ENCODE measurements around the gene KLHL42.

Gene KLHL42

DNA sequence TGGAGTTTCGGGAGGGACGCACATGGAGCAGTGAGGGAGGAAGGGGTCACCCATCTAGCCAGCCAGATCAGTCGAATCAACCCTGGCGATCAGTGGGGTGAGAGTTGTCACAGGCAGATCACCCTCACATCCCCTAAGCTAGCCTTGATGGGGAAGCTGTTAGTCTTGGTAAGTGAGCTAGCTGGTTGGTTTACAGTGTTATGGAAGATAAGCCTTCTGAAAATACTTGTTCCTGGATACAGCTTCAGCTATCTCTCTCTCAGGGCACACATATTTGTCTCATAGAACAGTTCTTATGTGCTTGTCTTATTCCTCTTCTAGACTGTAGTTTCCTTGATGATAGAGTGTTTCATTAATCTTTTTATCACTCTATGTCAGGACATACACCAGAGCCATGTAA, 26.2 kb downstream of the KLHL42 start:
- Histone ChIP-seq H3K9me3 (ENCODE audit: insufficient read depth, low read depth, low read length) (no peaks in the 10 kb centered on the region), H3K36me3 (ENCODE audit: insufficient read depth, low read depth, low read length) (peaks cover 1% of the 10 kb centered on the region; the same call in 1 of the 2 replicates), H3K27me3 (ENCODE audit: insufficient read depth, low read length) (no peaks in the 10 kb centered on the region), H3K4me3 (ENCODE audit: low read length) (no peak overlapping the region), H3K9ac (ENCODE audit: low read depth, low read length) (no peak overlapping the region), H3K4me1 (ENCODE audit: insufficient read depth, low read length) (no peaks in the 10 kb centered on the region), H3K27ac (ENCODE audit: low read length) (no peak overlapping the region)

DNA sequence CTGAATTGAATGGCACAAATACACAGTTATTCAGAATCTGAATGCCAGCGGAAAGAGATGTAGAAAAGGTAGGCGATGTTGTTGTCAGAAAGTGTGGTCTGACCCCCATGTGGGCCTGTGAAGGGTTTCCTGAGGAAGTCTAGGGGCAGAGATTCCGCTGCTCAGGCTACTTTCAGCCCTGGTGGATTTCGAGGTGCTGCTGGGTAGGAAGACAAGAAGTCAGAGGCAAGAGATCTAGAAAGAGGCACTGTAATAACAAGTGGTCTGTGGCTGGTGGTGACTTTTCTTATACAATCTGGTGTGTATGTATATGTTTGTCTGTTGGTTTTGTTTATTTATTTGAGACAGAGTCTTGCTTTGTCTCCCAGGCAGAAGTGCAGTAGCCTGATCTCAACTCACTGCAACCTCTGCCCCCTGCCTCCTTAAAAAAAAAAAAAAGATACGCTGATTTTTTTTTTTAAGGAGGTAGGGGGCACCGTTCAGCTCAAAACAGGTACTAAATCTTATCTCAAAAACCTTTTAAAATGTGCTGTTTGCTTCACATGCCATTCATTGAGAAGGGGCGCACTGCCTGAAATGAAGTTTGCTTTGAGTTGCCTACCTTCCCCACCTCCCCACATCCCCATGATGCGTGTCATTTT, 27.1 kb downstream of the KLHL42 start:
- H3K9ac ChIP-seq (ENCODE audit: low read depth, low read length), result no peak overlapping the region
- H3K9me3 ChIP-seq (ENCODE audit: insufficient read depth, low read depth, low read length), result no peaks in the 10 kb centered on the region
- no peak overlapping the region for H3K27ac ChIP-seq (ENCODE audit: low read length)
- no peaks in the 10 kb centered on the region for H3K4me1 ChIP-seq (ENCODE audit: insufficient read depth, low read length)
- no peaks in the 10 kb centered on the region for H3K27me3 ChIP-seq (ENCODE audit: insufficient read depth, low read length)
- no peak overlapping the region for H3K4me3 ChIP-seq (ENCODE audit: low read length)
- H3K36me3 ChIP-seq (ENCODE audit: insufficient read depth, low read depth, low read length), result no peaks in the 10 kb centered on the region

DNA sequence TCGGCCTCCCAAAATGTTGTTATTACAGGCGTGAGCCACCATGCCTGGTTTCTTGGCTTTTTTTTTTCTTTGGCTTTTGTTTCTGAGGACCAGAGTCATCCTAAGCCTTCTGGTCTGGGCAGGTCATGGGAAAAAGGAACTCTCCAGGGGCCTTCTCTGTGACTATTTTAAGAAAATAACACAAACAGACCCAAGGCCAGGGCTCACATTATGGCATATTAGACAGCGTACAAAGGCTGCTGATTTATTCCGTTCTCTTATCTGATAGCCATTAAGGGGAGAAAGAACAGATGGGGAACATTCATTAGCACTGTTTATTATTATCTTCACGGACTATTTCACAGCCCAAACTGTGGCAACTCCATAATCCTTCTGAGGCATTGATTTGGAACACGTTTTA, 28.8 kb downstream of the KLHL42 start:
- Histone ChIP-seq H3K9ac (ENCODE audit: low read depth, low read length) (no peak overlapping the region), H3K9me3 (ENCODE audit: insufficient read depth, low read depth, low read length) (no peaks in the 10 kb centered on the region), H3K36me3 (ENCODE audit: insufficient read depth, low read depth, low read length) (no peaks in the 10 kb centered on the region), H3K4me1 (ENCODE audit: insufficient read depth, low read length) (no peaks in the 10 kb centered on the region), H3K27ac (ENCODE audit: low read length) (no peak overlapping the region), H3K27me3 (ENCODE audit: insufficient read depth, low read length) (no peaks in the 10 kb centered on the region), H3K4me3 (ENCODE audit: low read length) (no peak overlapping the region)

DNA sequence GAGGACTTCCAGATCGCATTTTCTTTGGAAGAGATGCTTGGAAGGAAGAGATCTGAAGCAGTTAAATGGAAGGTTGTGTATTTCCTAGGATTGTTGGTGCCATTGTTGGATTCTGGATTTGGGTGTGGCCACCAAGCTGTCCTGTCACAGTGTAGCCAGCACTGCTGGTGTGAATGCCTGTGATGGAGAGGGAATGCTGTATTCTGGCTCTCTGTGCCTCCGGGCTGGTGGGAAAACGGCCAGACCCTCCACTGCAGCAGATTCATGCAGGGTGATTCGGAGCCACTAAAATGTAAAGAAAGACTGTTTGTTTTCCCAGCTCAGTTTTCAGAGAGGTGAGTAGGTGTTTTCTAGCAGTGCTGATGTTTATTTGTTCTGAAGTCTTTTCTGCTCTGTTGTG, 30.7 kb downstream of the KLHL42 start:
- Histone ChIP-seq H3K4me3 (ENCODE audit: low read length) (no peak overlapping the region), H3K36me3 (ENCODE audit: insufficient read depth, low read depth, low read length) (no peaks in the 10 kb centered on the region), H3K9ac (ENCODE audit: low read depth, low read length) (no peak overlapping the region), H3K27me3 (ENCODE audit: insufficient read depth, low read length) (no peaks in the 10 kb centered on the region), H3K27ac (ENCODE audit: low read length) (no peak overlapping the region), H3K4me1 (ENCODE audit: insufficient read depth, low read length) (no peaks in the 10 kb centered on the region), H3K9me3 (ENCODE audit: insufficient read depth, low read depth, low read length) (no peaks in the 10 kb centered on the region)

DNA sequence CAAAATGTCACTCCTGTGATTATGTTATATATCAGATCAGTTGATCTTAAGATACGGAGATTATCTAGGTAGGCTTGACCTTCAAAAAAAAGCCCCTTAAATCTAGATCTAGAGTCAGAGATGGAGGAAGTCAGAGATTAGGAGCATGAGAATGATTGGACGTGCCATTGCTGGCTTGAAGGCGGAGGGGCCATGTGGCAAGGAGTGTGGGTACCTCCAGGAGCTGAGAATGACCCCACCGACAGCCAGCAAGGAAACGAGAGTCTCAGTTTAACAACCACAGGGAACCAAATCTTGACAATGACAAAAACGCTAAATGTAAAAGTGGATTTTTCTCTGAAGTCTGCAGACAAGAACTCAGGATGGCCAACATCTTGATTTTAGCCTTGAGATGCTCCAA, 32.5 kb downstream of the KLHL42 start:
- Histone ChIP-seq H3K36me3 (ENCODE audit: insufficient read depth, low read depth, low read length) (no peaks in the 10 kb centered on the region), H3K9me3 (ENCODE audit: insufficient read depth, low read depth, low read length) (no peaks in the 10 kb centered on the region), H3K4me1 (ENCODE audit: insufficient read depth, low read length) (no peaks in the 10 kb centered on the region), H3K27me3 (ENCODE audit: insufficient read depth, low read length) (no peaks in the 10 kb centered on the region), H3K27ac (ENCODE audit: low read length) (no peak overlapping the region), H3K9ac (ENCODE audit: low read depth, low read length) (no peak overlapping the region), H3K4me3 (ENCODE audit: low read length) (no peak overlapping the region)

DNA sequence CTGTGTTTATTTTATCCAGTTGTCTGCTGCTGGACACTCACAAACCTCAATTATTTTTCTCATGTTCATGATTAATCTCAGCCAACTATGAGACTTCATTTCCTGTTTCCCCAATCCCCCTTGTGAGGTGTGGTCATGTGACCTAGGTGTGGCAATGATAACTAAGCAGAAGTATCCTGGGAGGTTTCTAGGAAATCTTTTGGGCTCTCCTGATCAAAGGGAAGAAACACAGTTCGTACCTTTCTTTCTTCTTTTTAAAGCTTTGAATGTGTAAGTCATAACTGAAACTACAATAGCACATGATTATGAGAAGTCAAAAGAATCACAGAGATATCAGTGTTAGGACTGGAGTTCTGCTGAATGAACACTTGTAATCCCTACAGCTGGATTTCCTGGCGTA, 34.4 kb downstream of the KLHL42 start:
- Histone ChIP-seq H3K27me3 (ENCODE audit: insufficient read depth, low read length) (no peaks in the 10 kb centered on the region), H3K27ac (ENCODE audit: low read length) (no peak overlapping the region), H3K4me3 (ENCODE audit: low read length) (no peak overlapping the region)

DNA sequence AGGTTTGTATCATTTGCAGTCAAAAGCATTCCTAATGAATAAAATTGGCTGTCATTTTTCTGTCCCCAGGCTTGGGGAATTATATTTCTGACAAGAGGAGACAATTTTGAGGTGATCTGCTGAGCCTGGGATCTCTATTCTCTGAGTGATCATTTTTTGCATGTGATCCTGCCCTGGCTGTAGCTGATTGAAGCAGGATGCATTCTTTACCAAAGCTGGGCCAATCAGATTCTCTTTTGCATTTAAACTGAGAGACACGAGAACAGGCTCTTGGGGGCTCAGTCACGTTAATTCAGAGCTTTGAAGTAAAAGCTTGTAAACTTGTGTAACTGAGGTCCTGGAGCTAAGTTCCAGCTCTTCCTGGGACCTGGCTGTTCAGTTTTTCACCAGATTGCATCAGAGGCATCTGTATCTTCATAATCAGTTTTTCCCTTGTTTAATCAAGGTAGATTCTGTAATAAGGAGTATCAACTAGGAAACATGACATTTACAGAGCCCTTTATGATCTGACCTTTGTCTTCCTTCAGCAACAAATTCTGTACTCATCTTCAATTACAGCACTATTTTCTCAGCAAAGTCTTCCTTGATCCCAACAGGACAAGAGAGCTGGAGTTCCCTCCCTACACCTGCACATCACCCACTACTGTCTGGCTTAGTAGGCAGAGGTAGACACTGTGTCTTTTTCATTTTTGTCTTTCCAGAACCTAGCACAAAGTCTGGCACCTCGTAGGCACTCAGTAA, 35.0 kb downstream of the KLHL42 start:
- no peaks in the 10 kb centered on the region for H3K4me1 ChIP-seq (ENCODE audit: insufficient read depth, low read length)
- H3K4me3 ChIP-seq (ENCODE audit: low read length), result no peak overlapping the region
- H3K27ac ChIP-seq (ENCODE audit: low read length), result no peak overlapping the region
- H3K27me3 ChIP-seq (ENCODE audit: insufficient read depth, low read length), result no peaks in the 10 kb centered on the region
- H3K36me3 ChIP-seq (ENCODE audit: insufficient read depth, low read depth, low read length), result no peaks in the 10 kb centered on the region
- no peaks in the 10 kb centered on the region for H3K9me3 ChIP-seq (ENCODE audit: insufficient read depth, low read depth, low read length)
- H3K9ac ChIP-seq (ENCODE audit: low read depth, low read length), result no peak overlapping the region

More for the DNA sequence above, 34.4 kb downstream of the KLHL42 start:
- Histone ChIP-seq H3K4me1 (ENCODE audit: insufficient read depth, low read length) (no peaks in the 10 kb centered on the region), H3K36me3 (ENCODE audit: insufficient read depth, low read depth, low read length) (no peaks in the 10 kb centered on the region), H3K9me3 (ENCODE audit: insufficient read depth, low read depth, low read length) (no peaks in the 10 kb centered on the region), H3K9ac (ENCODE audit: low read depth, low read length) (no peak overlapping the region)

DNA sequence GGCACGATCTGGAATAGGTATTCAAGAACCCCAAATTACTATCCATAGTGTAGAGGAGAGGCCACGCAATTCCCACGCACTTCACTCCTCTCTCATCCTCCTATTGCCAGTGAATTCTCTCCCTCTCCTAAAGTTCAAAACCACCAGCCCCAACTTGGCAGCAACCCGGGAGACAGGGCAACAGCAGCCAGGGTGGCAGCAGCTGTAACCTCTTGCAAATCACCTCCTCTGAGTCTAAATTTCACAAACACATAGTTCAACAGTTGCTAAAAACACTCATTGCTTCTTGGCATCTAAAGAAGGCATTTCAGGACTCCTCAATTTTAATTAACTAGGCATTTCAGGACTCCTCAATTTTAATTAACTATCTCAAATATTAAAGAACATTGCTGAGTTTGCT, 37.7 kb downstream of the KLHL42 start:
- Histone ChIP-seq H3K36me3 (ENCODE audit: insufficient read depth, low read depth, low read length) (no peaks in the 10 kb centered on the region), H3K4me3 (ENCODE audit: low read length) (no peak overlapping the region), H3K27me3 (ENCODE audit: insufficient read depth, low read length) (no peaks in the 10 kb centered on the region), H3K9ac (ENCODE audit: low read depth, low read length) (no peak overlapping the region), H3K9me3 (ENCODE audit: insufficient read depth, low read depth, low read length) (no peaks in the 10 kb centered on the region), H3K27ac (ENCODE audit: low read length) (no peak overlapping the region), H3K4me1 (ENCODE audit: insufficient read depth, low read length) (no peaks in the 10 kb centered on the region; the same call in 1 of the 2 replicates)

DNA sequence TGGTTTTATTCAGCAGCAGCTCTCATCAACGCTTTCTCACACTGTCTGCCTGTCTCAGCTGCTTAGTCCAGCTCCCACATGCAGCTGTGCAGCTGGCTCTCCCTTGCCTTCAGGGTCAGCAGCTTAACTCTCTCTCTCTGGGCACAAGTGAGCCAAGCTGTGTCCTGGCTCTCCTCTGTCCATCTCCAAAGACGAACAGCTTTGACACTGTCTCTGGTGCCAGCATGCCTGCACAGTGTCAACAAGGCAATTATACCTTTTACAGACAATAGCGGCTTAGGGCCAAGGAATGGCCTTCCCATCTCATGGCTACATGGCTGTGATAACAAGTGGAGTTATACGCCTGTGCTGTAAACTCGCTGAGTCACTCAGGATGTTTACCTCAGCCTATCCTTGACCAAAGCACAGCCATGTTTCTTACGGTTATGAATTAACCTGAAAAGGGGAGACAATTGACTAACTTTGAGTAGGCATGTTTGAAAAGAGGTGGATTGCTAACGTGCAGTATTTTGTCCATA, 38.4 kb downstream of the KLHL42 start:
- Histone ChIP-seq H3K36me3 (ENCODE audit: insufficient read depth, low read depth, low read length) (no peaks in the 10 kb centered on the region), H3K27me3 (ENCODE audit: insufficient read depth, low read length) (no peaks in the 10 kb centered on the region), H3K4me1 (ENCODE audit: insufficient read depth, low read length) (no peaks in the 10 kb centered on the region; the same call in 1 of the 2 replicates), H3K4me3 (ENCODE audit: low read length) (no peak overlapping the region), H3K9ac (ENCODE audit: low read depth, low read length) (no peak overlapping the region), H3K9me3 (ENCODE audit: insufficient read depth, low read depth, low read length) (no peaks in the 10 kb centered on the region), H3K27ac (ENCODE audit: low read length) (no peak overlapping the region)

DNA sequence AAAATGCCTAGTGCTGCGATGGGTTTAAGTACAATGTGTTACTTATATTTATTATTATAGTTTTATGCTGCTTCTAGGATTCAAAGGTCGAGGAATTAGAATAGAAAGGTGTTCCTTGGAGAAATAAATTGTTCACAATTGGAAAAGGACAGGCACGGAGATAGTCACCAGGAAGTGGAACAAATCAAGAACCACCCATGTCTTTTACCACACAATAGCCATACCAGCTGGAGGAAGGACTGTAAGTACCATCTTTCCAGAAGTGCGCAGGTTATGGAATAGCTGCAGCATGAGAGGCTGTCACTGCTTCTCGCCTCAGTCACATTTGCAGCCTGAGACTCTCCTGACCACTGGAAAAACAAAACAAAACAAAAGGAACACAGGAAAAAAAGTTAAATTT, 40.5 kb downstream of the KLHL42 start:
- Histone ChIP-seq H3K9me3 (ENCODE audit: insufficient read depth, low read depth, low read length) (no peaks in the 10 kb centered on the region), H3K4me3 (ENCODE audit: low read length) (no peak overlapping the region), H3K9ac (ENCODE audit: low read depth, low read length) (no peak overlapping the region), H3K27me3 (ENCODE audit: insufficient read depth, low read length) (no peaks in the 10 kb centered on the region), H3K27ac (ENCODE audit: low read length) (no peak overlapping the region), H3K4me1 (ENCODE audit: insufficient read depth, low read length) (no peaks in the 10 kb centered on the region; the same call in 1 of the 2 replicates), H3K36me3 (ENCODE audit: insufficient read depth, low read depth, low read length) (no peaks in the 10 kb centered on the region)

DNA sequence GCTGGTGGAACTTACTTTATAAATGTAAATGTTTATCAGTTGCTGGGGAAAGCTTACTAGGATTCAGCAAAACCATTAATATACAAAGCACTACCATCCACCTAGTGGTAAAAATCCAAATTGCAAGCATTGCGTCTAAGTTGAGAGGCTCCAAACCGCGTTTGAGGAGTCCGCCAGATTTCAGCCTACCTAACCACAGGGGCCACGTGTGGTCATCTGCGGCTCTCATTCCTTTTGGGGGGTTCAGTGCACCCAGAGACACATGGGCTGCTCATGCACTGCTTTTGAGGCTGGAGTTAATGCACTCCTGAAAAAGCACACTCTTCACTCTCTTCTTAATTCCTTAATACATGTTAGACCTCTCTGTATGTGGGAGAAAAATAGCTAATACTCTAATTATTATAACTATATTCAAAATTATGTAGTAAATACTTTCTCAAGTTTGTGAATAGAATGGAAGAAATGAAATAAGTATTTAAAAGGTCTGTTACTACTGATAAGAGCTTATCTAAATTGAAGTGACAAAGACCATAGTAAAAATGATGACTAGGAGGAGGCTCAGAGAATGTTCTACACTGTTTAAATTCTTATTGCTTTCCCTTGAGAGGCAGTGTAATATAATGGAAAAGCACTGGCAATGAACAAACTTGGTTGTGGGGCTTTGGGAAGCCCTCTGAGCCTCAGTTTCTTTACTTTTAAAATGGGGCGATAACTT, 41.4 kb downstream of the KLHL42 start:
- Histone ChIP-seq H3K27ac (ENCODE audit: low read length) (no peak overlapping the region), H3K36me3 (ENCODE audit: insufficient read depth, low read depth, low read length) (no peaks in the 10 kb centered on the region), H3K4me3 (ENCODE audit: low read length) (no peak overlapping the region)

More for the DNA sequence above, 41.4 kb downstream of the KLHL42 start:
- H3K9ac ChIP-seq (ENCODE audit: low read depth, low read length), result no peak overlapping the region
- no peaks in the 10 kb centered on the region; the same call in 1 of the 2 replicates for H3K4me1 ChIP-seq (ENCODE audit: insufficient read depth, low read length)
- H3K9me3 ChIP-seq (ENCODE audit: insufficient read depth, low read depth, low read length), result no peaks in the 10 kb centered on the region
- H3K27me3 ChIP-seq (ENCODE audit: insufficient read depth, low read length), result no peaks in the 10 kb centered on the region

Data from iPS-20b (cell line).